A549 (cell line): ENCODE results near the gene NOTCH3. TPM values are rescaled to one million over a fixed set of nuclear protein-coding genes. Genes with fewer than 3 reads are reported as not detected.

ENCODE experiments used
- ATAC-seq, 2 experiments: fragments of 200-7000 bp in 1 of 2; fragments of >200 bp in 1 of 2; cut with Nextera tagmentation in 1 of 2; cut with Tn5 transposase in 1 of 2; 3 replicates each; pipeline versions ENCODE4 v1.8.0 to v1.9.1; 2018 to 2020; ENCODE audit warnings: mild to moderate bottlenecking in 1 of 2, moderate library complexity in 1 of 2
- CTCF ChIA-PET: fragments of 300-600 bp; sonication (Branson Sonifier 250); formaldehyde crosslinking; extraction: SDS; loops from one replicate; lab custom pipeline; 2021; ENCODE audit warnings: antibody characterized with exemption, inconsistent platforms; lab: Yijun Ruan, JAX
- POLR2A ChIA-PET: fragments of 350-600 bp; formaldehyde crosslinking; extraction: SDS; loops from one replicate; lab custom pipeline; 2021; ENCODE audit warnings: antibody characterized with exemption, inconsistent platforms; lab: Yijun Ruan, JAX
- DNase-seq, 2 experiments: peaks; one replicate each; pipeline versions ENCODE4 v3.0.0 to v3.0.0-alpha.2; 2011 to 2016; ENCODE audit warnings: low read depth in 1 of 2, low spot score in 1 of 2
- FAIRE-seq: peaks from 2 replicates; lab custom pipeline; 2011; peaks lifted over from hg19 to GRCh38; lab: Jason Lieb, UNC
- H3K27ac ChIP-seq, 2 experiments: fragments of >200 bp; sonication (Bioruptor Twin); formaldehyde crosslinking; 3 replicates each; pipeline ENCODE4 v1.5.1; 2016 to 2017
- H3K4me1 ChIP-seq: fragments of >200 bp; sonication (Bioruptor Twin); formaldehyde crosslinking; 3 replicates; pipeline ENCODE4 v1.6.1; 2016
- H3K4me2 ChIP-seq: fragments of >200 bp; sonication (Bioruptor Twin); formaldehyde crosslinking; 3 replicates; pipeline ENCODE4 v1.6.1; 2016
- H3K4me3 ChIP-seq: fragments of >200 bp; sonication (Bioruptor Twin); formaldehyde crosslinking; 3 replicates; pipeline ENCODE4 v1.5.1; 2016
- H3K9me3 ChIP-seq: fragments of >200 bp; sonication (Bioruptor Twin); formaldehyde crosslinking; 3 replicates; pipeline ENCODE4 v1.6.1; 2016
- BCL3 ChIP-seq: fragments of >200 bp; sonication (Bioruptor Twin); formaldehyde crosslinking; IDR thresholded peaks from 3 replicates; pipeline ENCODE4 v1.6.1; 2016
- CBX2 ChIP-seq: fragments of 200-600 bp; sonication (generic); IDR thresholded peaks from 2 replicates; pipeline ENCODE4 v1.6.1; 2016; ENCODE audit warnings: low read depth, mild to moderate bottlenecking, borderline replicate concordance
- CBX8 ChIP-seq: fragments of 200-600 bp; sonication (generic); IDR thresholded peaks from 2 replicates; pipeline ENCODE4 v1.6.1; 2016
- CEBPB ChIP-seq, 2 experiments: fragments of >200 bp in 1 of 2; sonication (Bioruptor Twin) in 1 of 2; formaldehyde crosslinking in 1 of 2; IDR thresholded peaks; 2 replicates each; pipeline ENCODE4 v1.6.1; 2012 to 2016
- E2F6 ChIP-seq: IDR thresholded peaks from 2 replicates; pipeline ENCODE4 v1.6.1; 2012; ENCODE audit warnings: low read depth, borderline replicate concordance
- EHF ChIP-seq: fragments of 250-450 bp; sonication (Bioruptor Pico); IDR thresholded peaks from 2 replicates; pipeline ENCODE4 v1.5.0; 2020; ENCODE audit warnings: mild to moderate bottlenecking
- ELK1 ChIP-seq: fragments of 150-350 bp; IDR thresholded peaks from 2 replicates; pipeline ENCODE4 v1.6.1; 2014; ENCODE audit warnings: low read depth, mild to moderate bottlenecking, low read length
- ESRRA ChIP-seq: fragments of 150-350 bp; IDR thresholded peaks from 2 replicates; pipeline ENCODE4 v1.6.1; 2014; ENCODE audit warnings: mild to moderate bottlenecking, low read length, borderline replicate concordance
- FOSB ChIP-seq: fragments of 250-450 bp; sonication (Bioruptor Pico); IDR thresholded peaks from 2 replicates; pipeline ENCODE4 v1.5.0; 2020; ENCODE audit warnings: mild to moderate bottlenecking, moderate library complexity
- FOSL2 ChIP-seq, 2 experiments: fragments of 450-650 bp in 1 of 2; fragments of >200 bp in 1 of 2; sonication (Bioruptor Twin) in 1 of 2; formaldehyde crosslinking; IDR thresholded peaks; 2 replicates each; pipeline versions ENCODE4 v1.5.0 to v1.6.1; 2016 to 2020; ENCODE audit warnings: mild to moderate bottlenecking in 1 of 2, moderate library complexity in 1 of 2
- FOXS1 ChIP-seq: fragments of 250-450 bp; sonication (Bioruptor Pico); IDR thresholded peaks from 2 replicates; pipeline ENCODE4 v1.5.0; 2020; ENCODE audit warnings: mild to moderate bottlenecking, moderate library complexity
- GATA3 ChIP-seq: IDR thresholded peaks from 2 replicates; pipeline ENCODE4 v1.6.1; 2012; ENCODE audit warnings: borderline replicate concordance
- HES2 ChIP-seq: fragments of >200 bp; sonication (Bioruptor Twin); formaldehyde crosslinking; IDR thresholded peaks from 2 replicates; pipeline ENCODE4 v1.6.1; 2016
- HOXB5 ChIP-seq: fragments of 250-450 bp; sonication (Bioruptor Pico); IDR thresholded peaks from 2 replicates; pipeline ENCODE4 v1.5.0; 2020; ENCODE audit warnings: mild to moderate bottlenecking, moderate library complexity
- MAX ChIP-seq: IDR thresholded peaks from 2 replicates; pipeline ENCODE4 v1.6.1; 2012
- MAZ ChIP-seq: fragments of 150-350 bp; IDR thresholded peaks from 2 replicates; pipeline ENCODE4 v1.6.1; 2014; ENCODE audit warnings: antibody characterized with exemption, low read depth, low read length, borderline replicate concordance
- NFE2L2 ChIP-seq: fragments of 150-350 bp; conservative IDR thresholded peaks from 2 replicates; pipeline ENCODE4 v1.6.1; 2014; ENCODE audit warnings: low read length
- NPAS2 ChIP-seq: fragments of 250-450 bp; sonication (Bioruptor Pico); IDR thresholded peaks from 2 replicates; pipeline ENCODE4 v1.8.0; 2022; ENCODE audit warnings: mild to moderate bottlenecking, moderate library complexity, borderline replicate concordance
- NR3C1 ChIP-seq: fragments of >200 bp; sonication (Bioruptor Twin); formaldehyde crosslinking; IDR thresholded peaks from 3 replicates; pipeline ENCODE4 v1.6.1; 2017
- PBX3 ChIP-seq: IDR thresholded peaks from 2 replicates; pipeline ENCODE4 v1.6.1; 2012
- PHF8 ChIP-seq: fragments of 200-600 bp; sonication (generic); IDR thresholded peaks from 2 replicates; pipeline ENCODE4 v1.6.1; 2016; ENCODE audit warnings: low read depth, mild to moderate bottlenecking, antibody characterized with exemption, moderate library complexity, borderline replicate concordance
- POLR2AphosphoS2 ChIP-seq: conservative IDR thresholded peaks from 2 replicates; pipeline ENCODE4 v1.6.1; 2012; ENCODE audit warnings: low read length, improper control_type of control experiment, inconsistent platforms
- RARB ChIP-seq: fragments of 250-450 bp; sonication (Bioruptor Pico); IDR thresholded peaks from 2 replicates; pipeline ENCODE4 v1.8.0; 2021; ENCODE audit warnings: mild to moderate bottlenecking, moderate library complexity
- ZC3H11A ChIP-seq: fragments of 450-650 bp; IDR thresholded peaks from 2 replicates; pipeline ENCODE4 v1.6.1; 2014; ENCODE audit warnings: antibody characterized with exemption, mild to moderate bottlenecking
- ZFP36 ChIP-seq: fragments of 450-650 bp; IDR thresholded peaks from 2 replicates; pipeline ENCODE4 v1.6.1; 2014; ENCODE audit warnings: borderline replicate concordance; ENCODE audit not compliant: partially characterized antibody
- ZNF302 ChIP-seq: fragments of 250-450 bp; sonication (Bioruptor Pico); IDR thresholded peaks from 2 replicates; pipeline ENCODE4 v1.9.0; 2021; ENCODE audit warnings: inconsistent platforms, mild to moderate bottlenecking, moderate library complexity
- WGBS: methylation state at CpG from one replicate; pipeline ENCODE4 v1.1.6; 2017; ENCODE audit errors: missing lambda C conversion rate; 5-methylcytosine and 5-hydroxymethylcytosine counted together
- polyA plus RNA-seq, 4 experiments: library from polyadenylated mRNA; depleted of rRNA in 3 of 4; stranded (reverse); fragments of >200 nt; fragmentation: RNase III in 1 of 4; extraction: RNeasy Plus Mini Kit Qiagen cat#74134 plus additional on column Dnase treatment in 1 of 4; gene quantifications; 2 replicates in 3 of 4; 3 replicates in 1 of 4; pipeline ENCODE4 v1.2.3, GENCODE V29; 2011 to 2017

Gene NOTCH3
- polyA plus RNA-seq, 2 of the 4 experiments (the other 2 are of a cell fraction) = 9.5 to 14.7 TPM

GRCh38 chr19:15141143-15141542, 59.7 kb downstream of the NOTCH3 start:
- POLR2A ChIA-PET = no interaction called here
- Histone ChIP-seq H3K4me1 (no peaks in the 10 kb centered on the region), H3K4me3 (no peak overlapping the region), H3K9me3 (peaks cover 6% of the 10 kb centered on the region; the same call in 1 of the 3 replicates), H3K27ac (no peak overlapping the region), H3K4me2 (no peak overlapping the region)
- DNase-seq (no peak), FAIRE-seq (no peak), ATAC-seq (no peak)
- CTCF ChIA-PET = no interaction called here
- TF ChIP-seq ESRRA (no peak), POLR2AphosphoS2 (no peak), GATA3 (no peak), ZC3H11A (no peak), CEBPB (IDR thresholded peaks at IDR 0.05) (no peak), CBX8 (no peak), ELK1 (no peak), RARB (CRISPR knock-in tag) (no peak), ZFP36 (no peak), MAX (no peak), HOXB5 (no peak), NFE2L2 (no peak), PHF8 (no peak)
- WGBS = 59% methylated on average over 24 of the region's 25 CpGs

- no peak overlapping the region for H3K4me2 ChIP-seq
- H3K27ac ChIP-seq = no peak overlapping the region
- ATAC-seq (no peak), DNase-seq (no peak), FAIRE-seq (no peak)
- no peaks in the 10 kb centered on the region for H3K4me1 ChIP-seq
- TF ChIP-seq RARB (CRISPR knock-in tag) (no peak), E2F6 (no peak), PBX3 (no peak), FOSL2 (IDR thresholded peaks at IDR 0.05) (no peak), FOSL2 (CRISPR knock-in tag; IDR thresholded peaks at IDR 0.05) (no peak), POLR2AphosphoS2 (no peak), NFE2L2 (no peak), FOXS1 (CRISPR knock-in tag) (no peak), ESRRA (no peak), MAZ (no peak), BCL3 (no peak), HES2 (no peak), FOSB (CRISPR knock-in tag) (no peak), MAX (no peak), ZNF302 (CRISPR knock-in tag) (no peak), EHF (no peak), ZFP36 (no peak), CBX2 (no peak), NPAS2 (CRISPR knock-in tag) (no peak), NR3C1 (no peak)
- ChIA-PET POLR2A (no interaction called here), CTCF (interaction anchor here (1.2 to 1.3 kb wide), 2 partner anchors 15 to 46 kb away, joined by 3 read pairs; no protein-coding TSS in a partner anchor)
- no peak overlapping the region for H3K4me3 ChIP-seq
- H3K9me3 ChIP-seq = peaks cover 6% of the 10 kb centered on the region; the same call in 1 of the 3 replicates
- WGBS = 0% methylated on average over 1 of the region's 1 CpG
These were observed 62.4 kb downstream of the NOTCH3 start for GRCh38 chr19:15138427-15138826.
